Measurements from ENCODE around the gene FBXL13. TPM values are rescaled to one million over a fixed set of nuclear protein-coding genes. Genes with fewer than 3 reads are reported as not detected.

FBXL13 gene
- total and polyA plus RNA-seq, 4 donors, result 1.00 to 2.6 (median 1.4) TPM; not detected in 1

Other genes starting within 250 kb of the FBXL13 start
- 10 to 100 TPM in 1 of 2 donors, 1 to 10 TPM in 1; 8.1 to 30.5 TPM for gene LRRC17, start 161.8 kb downstream of the FBXL13 start, total RNA-seq
- 10 to 100 TPM; 18.7 to 69.6 TPM for gene LRRC17, start 161.8 kb downstream of the FBXL13 start, polyA plus RNA-seq
- gene ARMC10, start 344 bp upstream of the FBXL13 start, total RNA-seq, result 10 to 100 TPM; 29.8 to 40.0 TPM
- 10 to 100 TPM; 29.6 to 37.6 TPM for gene ARMC10, start 344 bp upstream of the FBXL13 start, polyA plus RNA-seq
- gene NAPEPLD, start 74.3 kb upstream of the FBXL13 start, total RNA-seq, result 10 to 100 TPM in 1 of 2 donors, 1 to 10 TPM in 1; 10.0 to 20.5 TPM
- 1 to 10 TPM; 8.2 to 8.3 TPM for gene NAPEPLD, start 74.3 kb upstream of the FBXL13 start, polyA plus RNA-seq
- gene PMPCB, start 222.6 kb upstream of the FBXL13 start, total RNA-seq, result 10 to 100 TPM; 40.9 to 47.7 TPM
- gene PMPCB, start 222.6 kb upstream of the FBXL13 start, polyA plus RNA-seq, result 10 to 100 TPM; 41.3 to 70.8 TPM

All from aorta (tissue), 4 donors.